Measurements from ENCODE around the gene JUNB.

DNA sequence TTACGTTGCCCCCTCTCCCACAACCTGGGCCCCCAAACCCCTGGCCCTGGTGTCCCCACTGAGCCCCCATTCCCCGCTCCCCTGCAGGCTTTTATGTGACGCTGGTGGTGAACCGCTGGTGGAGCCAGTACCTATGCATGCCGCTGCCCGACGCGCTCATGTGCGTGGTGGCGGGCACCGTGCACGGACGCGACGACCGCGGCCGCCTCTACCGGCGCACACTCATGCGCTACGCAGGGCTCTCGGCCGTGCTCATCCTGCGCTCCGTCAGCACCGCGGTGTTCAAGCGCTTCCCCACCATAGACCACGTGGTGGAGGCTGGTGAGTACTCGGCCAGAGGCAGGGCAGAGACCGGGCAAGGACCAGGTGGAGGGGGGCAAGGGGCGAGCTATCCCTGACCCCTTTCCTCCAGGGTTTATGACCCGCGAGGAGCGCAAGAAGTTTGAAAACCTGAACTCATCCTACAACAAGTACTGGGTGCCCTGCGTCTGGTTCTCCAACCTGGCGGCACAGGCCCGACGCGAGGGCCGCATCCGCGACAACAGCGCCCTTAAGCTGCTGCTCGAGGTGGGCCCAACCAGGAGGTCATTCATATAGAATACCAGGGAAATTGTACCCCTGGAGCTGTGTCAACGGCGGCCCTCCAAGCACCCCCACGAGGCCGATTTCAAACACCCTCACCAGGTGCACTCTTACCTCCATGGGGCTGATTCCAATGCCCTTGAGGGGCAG is 36.7 kb upstream of the JUNB start:
- TF ChIP-seq, protein P1, sequence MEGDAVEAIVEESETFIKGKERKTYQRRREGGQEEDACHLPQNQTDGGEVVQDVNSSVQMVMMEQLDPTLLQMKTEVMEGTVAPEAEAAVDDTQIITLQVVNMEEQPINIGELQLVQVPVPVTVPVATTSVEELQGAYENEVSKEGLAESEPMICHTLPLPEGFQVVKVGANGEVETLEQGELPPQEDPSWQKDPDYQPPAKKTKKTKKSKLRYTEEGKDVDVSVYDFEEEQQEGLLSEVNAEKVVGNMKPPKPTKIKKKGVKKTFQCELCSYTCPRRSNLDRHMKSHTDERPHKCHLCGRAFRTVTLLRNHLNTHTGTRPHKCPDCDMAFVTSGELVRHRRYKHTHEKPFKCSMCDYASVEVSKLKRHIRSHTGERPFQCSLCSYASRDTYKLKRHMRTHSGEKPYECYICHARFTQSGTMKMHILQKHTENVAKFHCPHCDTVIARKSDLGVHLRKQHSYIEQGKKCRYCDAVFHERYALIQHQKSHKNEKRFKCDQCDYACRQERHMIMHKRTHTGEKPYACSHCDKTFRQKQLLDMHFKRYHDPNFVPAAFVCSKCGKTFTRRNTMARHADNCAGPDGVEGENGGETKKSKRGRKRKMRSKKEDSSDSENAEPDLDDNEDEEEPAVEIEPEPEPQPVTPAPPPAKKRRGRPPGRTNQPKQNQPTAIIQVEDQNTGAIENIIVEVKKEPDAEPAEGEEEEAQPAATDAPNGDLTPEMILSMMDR (IDR thresholded peaks at IDR 0.05) = no peak
- TF ChIP-seq POLR2A (IDR thresholded peaks at IDR 0.05) (no peak), POLR2AphosphoS5 (IDR thresholded peaks at IDR 0.05) (no peak)

All from sigmoid colon (tissue), 4 donors.